ENCODE measurements around the gene COL13A1.

Gene COL13A1

GRCh38 chr10:69928339-69928738 lies 126.6 kb downstream of the COL13A1 start:
- DNase-seq (ENCODE audit: low read depth, low spot score): no peak
- H3K27ac ChIP-seq: no peak overlapping the region

- no peak overlapping the region for H3K27ac ChIP-seq
- DNase-seq (ENCODE audit: low read depth, low spot score): no peak
Observed at GRCh38 chr10:69929575-69929974, 127.9 kb downstream of the COL13A1 start.

- H3K27ac ChIP-seq: no peak overlapping the region
- no peak for DNase-seq (ENCODE audit: low read depth, low spot score)
Observed at GRCh38 chr10:69934768-69935167, 133.1 kb downstream of the COL13A1 start.

GRCh38 chr10:69936091-69936490 lies 134.4 kb downstream of the COL13A1 start:
- H3K27ac ChIP-seq: no peak overlapping the region
- no peak for DNase-seq (ENCODE audit: low read depth, low spot score)

- DNase-seq (ENCODE audit: low read depth, low spot score): no peak
- no peak overlapping the region for H3K27ac ChIP-seq
Observed at GRCh38 chr10:69938541-69938991, 136.9 kb downstream of the COL13A1 start.

- no peak for DNase-seq (ENCODE audit: low read depth, low spot score)
- H3K27ac ChIP-seq: no peak overlapping the region
Observed at GRCh38 chr10:69939061-69939460, 137.4 kb downstream of the COL13A1 start.

- no peak overlapping the region for H3K27ac ChIP-seq
- no peak for DNase-seq (ENCODE audit: low read depth, low spot score)
Observed at GRCh38 chr10:69939481-69939880, 137.8 kb downstream of the COL13A1 start.

GRCh38 chr10:69941730-69942129 lies 140.0 kb downstream of the COL13A1 start:
- no peak for DNase-seq (ENCODE audit: low read depth, low spot score)
- no peak overlapping the region for H3K27ac ChIP-seq

GRCh38 chr10:69943292-69943820 lies 141.7 kb downstream of the COL13A1 start:
- H3K27ac ChIP-seq: no peak overlapping the region
- no peak for DNase-seq (ENCODE audit: low read depth, low spot score)

GRCh38 chr10:69944761-69945160 lies 143.1 kb downstream of the COL13A1 start:
- no peak overlapping the region for H3K27ac ChIP-seq
- DNase-seq (ENCODE audit: low read depth, low spot score): no peak

GRCh38 chr10:69948261-69948660 lies 146.6 kb downstream of the COL13A1 start:
- DNase-seq (ENCODE audit: low read depth, low spot score): no peak
- no peak overlapping the region for H3K27ac ChIP-seq

- no peak for DNase-seq (ENCODE audit: low read depth, low spot score)
- no peak overlapping the region for H3K27ac ChIP-seq
Observed at GRCh38 chr10:69949770-69950169, 148.1 kb downstream of the COL13A1 start.

- no peak for DNase-seq (ENCODE audit: low read depth, low spot score)
- H3K27ac ChIP-seq: no peak overlapping the region
Observed at GRCh38 chr10:69951658-69952057, 150.0 kb downstream of the COL13A1 start.

- DNase-seq (ENCODE audit: low read depth, low spot score): no peak
- H3K27ac ChIP-seq: no peak overlapping the region
Observed at GRCh38 chr10:69952069-69952800, 150.5 kb downstream of the COL13A1 start.

GRCh38 chr10:69952821-69953221 lies 151.1 kb downstream of the COL13A1 start:
- H3K27ac ChIP-seq: no peak overlapping the region
- no peak for DNase-seq (ENCODE audit: low read depth, low spot score)

GRCh38 chr10:69953851-69954250 lies 152.1 kb downstream of the COL13A1 start:
- no peak for DNase-seq (ENCODE audit: low read depth, low spot score)
- H3K27ac ChIP-seq: no peak overlapping the region

GRCh38 chr10:69955211-69955805 lies 153.6 kb downstream of the COL13A1 start:
- H3K27ac ChIP-seq: no peak overlapping the region
- DNase-seq (ENCODE audit: low read depth, low spot score): no peak

GRCh38 chr10:69955897-69956740 lies 154.4 kb downstream of the COL13A1 start:
- no peak overlapping the region for H3K27ac ChIP-seq
- DNase-seq (ENCODE audit: low read depth, low spot score): peak; percentile 18

- no peak overlapping the region for H3K27ac ChIP-seq
- no peak for DNase-seq (ENCODE audit: low read depth, low spot score)
Observed at GRCh38 chr10:69956741-69957230, 155.1 kb downstream of the COL13A1 start.

GRCh38 chr10:69957241-69957885 lies 155.7 kb downstream of the COL13A1 start:
- no peak overlapping the region for H3K27ac ChIP-seq
- DNase-seq (ENCODE audit: low read depth, low spot score): no peak

Data from epithelial cell of prostate (primary cell).